Measurements from ENCODE around the gene BANP.
"Not testable (repeated sequence)": the region's sequence is repeated elsewhere in the genome, so short reads cannot be mapped to it uniquely, and the experiment has no call there.

DNA sequence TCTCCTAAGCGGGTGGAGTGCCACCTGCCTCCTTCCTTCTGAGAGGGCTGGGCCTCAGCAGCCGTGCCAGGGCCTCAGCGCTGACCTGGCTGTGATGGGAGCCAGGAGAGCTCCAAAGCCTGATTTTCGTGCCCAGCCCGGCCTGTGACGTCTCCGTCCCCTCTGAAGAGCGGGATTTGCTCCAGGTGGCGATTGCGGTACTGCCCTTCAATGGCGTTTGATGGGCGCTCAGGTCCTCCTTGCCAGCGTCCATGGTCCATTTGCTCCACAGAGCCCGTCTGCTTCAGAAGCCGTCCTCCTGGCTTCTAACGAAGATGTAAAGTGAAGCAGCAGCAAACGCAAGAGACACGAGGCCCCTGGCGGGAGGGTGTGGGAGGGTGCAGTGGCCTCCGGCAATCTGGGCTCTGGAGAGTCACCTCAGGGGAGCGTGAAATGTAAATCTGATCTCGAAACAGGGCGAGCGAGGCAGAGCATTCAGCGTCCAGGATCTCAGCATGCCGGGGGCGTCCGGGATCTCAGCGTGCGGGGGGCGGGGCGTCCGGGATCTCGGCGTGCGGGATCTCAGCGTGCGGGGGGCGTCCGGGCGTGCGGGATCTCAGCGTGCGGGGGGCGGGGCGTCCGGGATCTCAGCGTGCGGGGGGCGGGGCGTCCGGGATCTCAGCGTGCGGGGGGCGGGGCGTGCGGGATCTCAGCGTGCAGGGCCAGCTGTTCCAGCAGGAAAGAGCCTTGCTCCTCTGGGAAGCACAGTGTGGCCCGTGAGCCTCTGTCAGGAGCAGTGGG lies 68.0 kb downstream of the BANP start:
- TF ChIP-seq, protein P1, sequence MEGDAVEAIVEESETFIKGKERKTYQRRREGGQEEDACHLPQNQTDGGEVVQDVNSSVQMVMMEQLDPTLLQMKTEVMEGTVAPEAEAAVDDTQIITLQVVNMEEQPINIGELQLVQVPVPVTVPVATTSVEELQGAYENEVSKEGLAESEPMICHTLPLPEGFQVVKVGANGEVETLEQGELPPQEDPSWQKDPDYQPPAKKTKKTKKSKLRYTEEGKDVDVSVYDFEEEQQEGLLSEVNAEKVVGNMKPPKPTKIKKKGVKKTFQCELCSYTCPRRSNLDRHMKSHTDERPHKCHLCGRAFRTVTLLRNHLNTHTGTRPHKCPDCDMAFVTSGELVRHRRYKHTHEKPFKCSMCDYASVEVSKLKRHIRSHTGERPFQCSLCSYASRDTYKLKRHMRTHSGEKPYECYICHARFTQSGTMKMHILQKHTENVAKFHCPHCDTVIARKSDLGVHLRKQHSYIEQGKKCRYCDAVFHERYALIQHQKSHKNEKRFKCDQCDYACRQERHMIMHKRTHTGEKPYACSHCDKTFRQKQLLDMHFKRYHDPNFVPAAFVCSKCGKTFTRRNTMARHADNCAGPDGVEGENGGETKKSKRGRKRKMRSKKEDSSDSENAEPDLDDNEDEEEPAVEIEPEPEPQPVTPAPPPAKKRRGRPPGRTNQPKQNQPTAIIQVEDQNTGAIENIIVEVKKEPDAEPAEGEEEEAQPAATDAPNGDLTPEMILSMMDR (IDR thresholded peaks at IDR 0.05; ENCODE audit: extremely low read depth in 1 of 2, insufficient read depth in 1 of 2, low read depth in 1 of 2, low read length in 2 of 2), result not testable (repeated sequence)
- not testable (repeated sequence) for TF ChIP-seq POLR2AphosphoS5 (IDR thresholded peaks at IDR 0.05; ENCODE audit: insufficient read depth, low read depth, low read length)
- TF ChIP-seq, protein P2, sequence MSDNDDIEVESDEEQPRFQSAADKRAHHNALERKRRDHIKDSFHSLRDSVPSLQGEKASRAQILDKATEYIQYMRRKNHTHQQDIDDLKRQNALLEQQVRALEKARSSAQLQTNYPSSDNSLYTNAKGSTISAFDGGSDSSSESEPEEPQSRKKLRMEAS (IDR thresholded peaks at IDR 0.05; ENCODE audit: insufficient read depth, insufficient read length), result not testable (repeated sequence)

Measured in endothelial cell of umbilical vein (primary cell).